GM12878 (cell line): ENCODE results near the gene OR6C2. TPM values are rescaled to one million over a fixed set of nuclear protein-coding genes. Genes with fewer than 3 reads are reported as not detected.
"Not testable (repeated sequence)": the region's sequence is repeated elsewhere in the genome, so short reads cannot be mapped to it uniquely, and the experiment has no call there.

ENCODE experiments used
- ATAC-seq: fragments of 200-7000 bp; cut with Tn5 transposase; 3 replicates; pipeline ENCODE4 v1.9.1; 2020; ENCODE audit warnings: mild to moderate bottlenecking, moderate library complexity
- BruUV-seq: library from RNA; stranded (reverse); fragments of 400-500 nt; replicated peaks from 2 replicates; lab custom pipeline; 2021; lab: Mats Ljungman, UMichigan
- CTCF ChIA-PET: fragments of 300-600 bp; sonication (Branson Sonifier 250); formaldehyde crosslinking; extraction: SDS; loops from one replicate; lab custom pipeline; 2021; ENCODE audit warnings: inconsistent platforms; lab: Yijun Ruan, JAX
- POLR2A ChIA-PET: fragments of 350-600 bp; formaldehyde crosslinking; extraction: SDS; loops from one replicate; lab custom pipeline; 2021; ENCODE audit warnings: inconsistent platforms; lab: Charles Lee
- RAD21 ChIA-PET: fragments of 300-600 bp; sonication (Branson Sonifier 250); formaldehyde crosslinking; loops from one replicate; lab custom pipeline; 2023; ENCODE audit warnings: antibody characterized with exemption; ENCODE audit not compliant: unreplicated experiment; lab: Charles Lee
- SMC1A ChIA-PET: fragments of 300-600 bp; sonication (Branson Sonifier 250); formaldehyde crosslinking; loops from one replicate; lab custom pipeline; 2023; ENCODE audit not compliant: unreplicated experiment, uncharacterized antibody; lab: Charles Lee
- DNase-seq: peaks from one replicate; pipeline ENCODE4 v3.0.0-alpha.2; 2011; ENCODE audit warnings: low read depth, low spot score
- FAIRE-seq: peaks from 3 replicates; lab custom pipeline; 2011; peaks lifted over from hg19 to GRCh38; lab: Jason Lieb, UNC
- H2AFZ ChIP-seq: 2 replicates; pipeline ENCODE4 v1.6.0; 2011; ENCODE audit warnings: low read depth, low read length, control low read depth; ENCODE audit not compliant: control insufficient read depth
- H3K27ac ChIP-seq: 2 replicates; pipeline ENCODE4 v1.5.1; 2011; ENCODE audit warnings: control low read depth; ENCODE audit not compliant: control insufficient read depth, insufficient read depth
- H3K27me3 ChIP-seq, 2 experiments: replicated peaks in 1 of 2; 2 replicates each; pipeline versions ENCODE4 v1.6.0 to v1.6.1; 2011; ENCODE audit warnings: low read length in 1 of 2; ENCODE audit not compliant: control insufficient read depth in 2 of 2, insufficient read depth in 2 of 2
- H3K36me3 ChIP-seq, 2 experiments: 2 replicates each; pipeline ENCODE4 v1.5.1; 2011; ENCODE audit warnings: low read length in 1 of 2; ENCODE audit not compliant: control insufficient read depth in 2 of 2, insufficient read depth in 2 of 2
- H3K4me1 ChIP-seq: 2 replicates; pipeline ENCODE4 v1.6.1; 2011; ENCODE audit warnings: mild to moderate bottlenecking, low read length, moderate library complexity, mixed read lengths; ENCODE audit not compliant: control insufficient read depth, insufficient read depth
- H3K4me2 ChIP-seq: 2 replicates; pipeline ENCODE4 v1.6.0; 2011; ENCODE audit warnings: control low read depth; ENCODE audit not compliant: control insufficient read depth, insufficient read depth
- H3K4me3 ChIP-seq: fragments of 200-600 bp; sonication (generic); 2 replicates; pipeline ENCODE4 v1.5.1; 2016
- H3K79me2 ChIP-seq: 2 replicates; pipeline ENCODE4 v1.6.0; 2011; ENCODE audit warnings: low read length; ENCODE audit not compliant: control insufficient read depth, insufficient read depth
- H3K9ac ChIP-seq: 2 replicates; pipeline ENCODE4 v1.8.0; 2011; ENCODE audit warnings: low read length, control low read depth, mixed read lengths; ENCODE audit not compliant: control insufficient read depth, insufficient read depth
- H3K9me3 ChIP-seq: replicated peaks from 3 replicates; pipeline ENCODE4 v1.5.1; 2011; ENCODE audit warnings: mild to moderate bottlenecking, low read length; ENCODE audit not compliant: control insufficient read depth, insufficient read depth
- H4K20me1 ChIP-seq: 2 replicates; pipeline ENCODE4 v1.6.0; 2011; ENCODE audit not compliant: control insufficient read depth, insufficient read depth
- BCL11A ChIP-seq: IDR thresholded peaks from 2 replicates; pipeline ENCODE4 v1.6.1; 2011; ENCODE audit warnings: low read depth, low read length
- BHLHE40 ChIP-seq, 2 experiments: fragments of 450-650 bp in 1 of 2; IDR thresholded peaks; 2 replicates each; pipeline ENCODE4 v1.6.1; 2011 to 2017; ENCODE audit warnings: low read depth in 2 of 2, borderline replicate concordance in 1 of 2, improper control_type of control experiment in 1 of 2, low read length in 1 of 2, mild to moderate bottlenecking in 1 of 2
- CEBPZ ChIP-seq: fragments of 150-350 bp; IDR thresholded peaks from 2 replicates; pipeline ENCODE4 v1.6.1; 2016; ENCODE audit warnings: low read depth, low read length
- MXI1 ChIP-seq: fragments of 150-350 bp; IDR thresholded peaks from 2 replicates; pipeline ENCODE4 v1.6.1; 2011; ENCODE audit warnings: low read depth, mild to moderate bottlenecking, inconsistent platforms, low read length, improper control_type of control experiment
- NFIC ChIP-seq: IDR thresholded peaks from 2 replicates; pipeline ENCODE4 v1.6.1; 2012; ENCODE audit warnings: low read depth, mild to moderate bottlenecking, inconsistent platforms, low read length, moderate library complexity
- NFXL1 ChIP-seq: fragments of 450-650 bp; IDR thresholded peaks from 2 replicates; pipeline ENCODE4 v1.6.1; 2017; ENCODE audit warnings: antibody characterized with exemption, mild to moderate bottlenecking, borderline replicate concordance
- RFX5 ChIP-seq: IDR thresholded peaks from 2 replicates; pipeline ENCODE4 v1.6.1; 2011; ENCODE audit warnings: low read depth, low read length, improper control_type of control experiment
- SMAD5 ChIP-seq: IDR thresholded peaks from 2 replicates; pipeline ENCODE4 v1.6.1; 2016; ENCODE audit warnings: antibody characterized with exemption, low read depth
- WRNIP1 ChIP-seq: IDR thresholded peaks from 2 replicates; pipeline ENCODE4 v1.6.1; 2011; ENCODE audit warnings: low read depth, low read length, improper control_type of control experiment, borderline replicate concordance
- ZNF24 ChIP-seq: fragments of 450-650 bp; IDR thresholded peaks from 2 replicates; pipeline ENCODE4 v1.6.1; 2017; ENCODE audit warnings: antibody characterized with exemption, mild to moderate bottlenecking
- WGBS: methylation state at CpG from one replicate; pipeline ENCODE4 v1.1.6; 2016; ENCODE audit warnings: low lambda C conversion rate; ENCODE audit not compliant: insufficient replicate concordance, insufficient coverage; ENCODE audit errors: missing lambda C conversion rate; 5-methylcytosine and 5-hydroxymethylcytosine counted together
- in situ Hi-C: fragments of 300-500 bp; cut with MboI; formaldehyde crosslinking; loops from 9 replicates; pipeline ENCODE4 v1.14.3; 2018; ENCODE audit warnings: mixed read lengths
- intact Hi-C: fragments of 100-400 bp; cut with micrococcal nuclease; formaldehyde crosslinking; loops from one replicate; pipeline ENCODE4 v1.14.2; 2022; ENCODE audit not compliant: unreplicated experiment
- polyA plus RNA-seq, 11 experiments: library from polyadenylated mRNA; depleted of rRNA in 4 of 11; unstranded in 6 of 11; stranded (reverse) in 5 of 11; fragments of >200 nt; fragmentation: Nextera tagmentation in 4 of 11; fragmentation: Illumina TruSeq in 1 of 11; extraction: Ambion mirVana in 4 of 11; extraction: Trizol in 1 of 11; gene quantifications; 1 replicate in 1 of 11; 2 replicates in 10 of 11; pipeline versions ENCODE4 v1.2.1 to v1.2.3, GENCODE V29; 2011 to 2016; ENCODE audit warnings: inconsistent platforms in 2 of 11, missing spikeins in 2 of 11, low read depth in 1 of 11
- total RNA-seq, 4 experiments: library from RNA; depleted of rRNA in 3 of 4; stranded (reverse); fragments of >200 nt in 3 of 4; fragmentation: Illumina TruSeq in 1 of 4; extraction: Trizol in 1 of 4; gene quantifications; 2 replicates each; pipeline versions ENCODE4 v1.2.1 to v1.2.3, GENCODE V29; 2013 to 2021
- TF ChIP-seq, protein P1 (sequence below): fragments of 450-650 bp; IDR thresholded peaks from 2 replicates; pipeline ENCODE4 v1.6.1; 2017; ENCODE audit warnings: low read depth, mild to moderate bottlenecking, moderate library complexity

The OR6C2 gene
- total and polyA plus RNA-seq, 10 of the 15 experiments (the other 5 are each of a cell fraction or from before 2014, with no cell fraction given): not detected

GRCh38 chr12:55407866-55408265, 36.0 kb upstream of the OR6C2 start (continued):
- TF ChIP-seq RFX5 (no peak), ZNF24 (no peak), CEBPZ (no peak), NFIC (no peak), MXI1 (no peak), BHLHE40 (IDR thresholded peaks at IDR 0.05; ENCODE audit: borderline replicate concordance in 1 of 2, low read depth in 2 of 2, low read length in 1 of 2) (no peak), SMAD5 (no peak), BCL11A (no peak), WRNIP1 (no peak), NFXL1 (no peak)
- TF ChIP-seq, protein P1, sequence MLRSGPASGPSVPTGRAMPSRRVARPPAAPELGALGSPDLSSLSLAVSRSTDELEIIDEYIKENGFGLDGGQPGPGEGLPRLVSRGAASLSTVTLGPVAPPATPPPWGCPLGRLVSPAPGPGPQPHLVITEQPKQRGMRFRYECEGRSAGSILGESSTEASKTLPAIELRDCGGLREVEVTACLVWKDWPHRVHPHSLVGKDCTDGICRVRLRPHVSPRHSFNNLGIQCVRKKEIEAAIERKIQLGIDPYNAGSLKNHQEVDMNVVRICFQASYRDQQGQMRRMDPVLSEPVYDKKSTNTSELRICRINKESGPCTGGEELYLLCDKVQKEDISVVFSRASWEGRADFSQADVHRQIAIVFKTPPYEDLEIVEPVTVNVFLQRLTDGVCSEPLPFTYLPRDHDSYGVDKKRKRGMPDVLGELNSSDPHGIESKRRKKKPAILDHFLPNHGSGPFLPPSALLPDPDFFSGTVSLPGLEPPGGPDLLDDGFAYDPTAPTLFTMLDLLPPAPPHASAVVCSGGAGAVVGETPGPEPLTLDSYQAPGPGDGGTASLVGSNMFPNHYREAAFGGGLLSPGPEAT: no peak

DNA sequence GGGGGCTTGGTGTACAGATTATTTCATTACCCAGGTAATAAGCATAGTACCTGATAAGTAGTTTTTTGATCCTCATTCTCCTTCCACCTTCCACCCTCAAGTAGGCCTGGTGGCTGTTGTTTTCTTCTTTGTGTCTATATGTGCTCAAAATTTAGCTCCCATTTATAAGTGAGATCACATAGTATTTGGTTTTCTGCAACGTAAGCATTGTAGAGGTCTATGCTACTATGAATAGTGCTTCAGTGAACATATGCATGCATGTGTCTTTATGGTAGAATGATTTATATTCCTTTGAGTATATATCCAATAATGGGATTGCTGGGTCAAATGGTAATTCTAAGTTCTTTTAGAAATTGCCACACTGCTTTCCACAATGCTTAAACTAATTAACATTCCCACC, 34.7 kb upstream of the OR6C2 start:
- H3K36me3 ChIP-seq, in situ Hi-C loops, H3K27me3 ChIP-seq, H2AFZ ChIP-seq, ATAC-seq, BruUV-seq, H3K9me3 ChIP-seq, H3K4me1 ChIP-seq, H3K4me2 ChIP-seq, RAD21 ChIA-PET, SMC1A ChIA-PET, H4K20me1 ChIP-seq, H3K4me3 ChIP-seq, H3K79me2 ChIP-seq, CTCF ChIA-PET, intact Hi-C loops, H3K27ac ChIP-seq, FAIRE-seq, H3K9ac ChIP-seq, POLR2A ChIA-PET, DNase-seq: not testable (repeated sequence)
- 45% methylated on average over 1 of the region's 1 CpG for WGBS

GRCh38 chr12:55412138-55412537, 31.7 kb upstream of the OR6C2 start:
- H2AFZ ChIP-seq, H3K9ac ChIP-seq, SMC1A ChIA-PET, H3K27ac ChIP-seq, POLR2A ChIA-PET, in situ Hi-C loops, FAIRE-seq, H3K4me3 ChIP-seq, DNase-seq, H3K36me3 ChIP-seq, RAD21 ChIA-PET, intact Hi-C loops, H3K4me1 ChIP-seq, H4K20me1 ChIP-seq, H3K4me2 ChIP-seq, ATAC-seq, H3K27me3 ChIP-seq, H3K79me2 ChIP-seq, BruUV-seq, H3K9me3 ChIP-seq, CTCF ChIA-PET: not testable (repeated sequence)
- whole genome bisulfite sequencing: 69% methylated on average over 15 of the region's 15 CpGs
